KMS-11 (cell line): ENCODE data around the gene MX2.

Experiments
- H2AFZ ChIP-seq: fragments of 200-600 bp; sonication (generic); 2 replicates; pipeline ENCODE4 v1.6.1; 2016; ENCODE audit warnings: antibody characterized with exemption, mixed run types, low read depth
- H3K27ac ChIP-seq: fragments of 200-600 bp; sonication (generic); 2 replicates; pipeline ENCODE4 v1.6.1; 2016; ENCODE audit warnings: mild to moderate bottlenecking, mixed run types
- H3K27me3 ChIP-seq: fragments of 200-600 bp; sonication (generic); 2 replicates; pipeline ENCODE4 v1.6.1; 2017; ENCODE audit warnings: mild to moderate bottlenecking, low read depth, mixed run types, moderate library complexity; ENCODE audit not compliant: insufficient read depth
- H3K36me3 ChIP-seq: fragments of 200-600 bp; sonication (generic); 2 replicates; pipeline ENCODE4 v1.6.1; 2017; ENCODE audit warnings: mild to moderate bottlenecking, mixed run types; ENCODE audit not compliant: insufficient read depth
- H3K4me1 ChIP-seq: fragments of 200-600 bp; sonication (generic); 2 replicates; pipeline ENCODE4 v1.6.1; 2016; ENCODE audit warnings: mild to moderate bottlenecking, low read depth, mixed run types; ENCODE audit not compliant: poor library complexity, severe bottlenecking
- H3K4me2 ChIP-seq: fragments of 200-600 bp; sonication (generic); 2 replicates; pipeline ENCODE4 v1.7.0; 2016; ENCODE audit warnings: mild to moderate bottlenecking, mixed run types
- H3K4me3 ChIP-seq: fragments of 200-600 bp; sonication (generic); IDR thresholded peaks from 2 replicates; pipeline ENCODE4 v1.6.1; 2017; ENCODE audit warnings: low read depth, low read length, mixed read lengths; ENCODE audit not compliant: insufficient read depth
- H3K79me2 ChIP-seq: fragments of 200-600 bp; sonication (generic); 2 replicates; pipeline ENCODE4 v1.6.1; 2016; ENCODE audit warnings: low read depth, mixed run types; ENCODE audit not compliant: insufficient read depth
- H3K9ac ChIP-seq: fragments of 200-600 bp; sonication (generic); 2 replicates; pipeline ENCODE4 v1.6.1; 2016; ENCODE audit warnings: mild to moderate bottlenecking, mixed run types
- H4K20me1 ChIP-seq: fragments of 200-600 bp; sonication (generic); 2 replicates; pipeline ENCODE4 v1.6.1; 2016; ENCODE audit warnings: mild to moderate bottlenecking, mixed run types; ENCODE audit not compliant: insufficient read depth
- TF ChIP-seq, protein P1 (sequence below): fragments of 200-600 bp; sonication (generic); conservative IDR thresholded peaks from 2 replicates; pipeline ENCODE4 v1.6.1; 2017; ENCODE audit warnings: low read depth, mild to moderate bottlenecking, antibody characterized with exemption, low read length, moderate library complexity, mixed read lengths

Gene MX2

DNA sequence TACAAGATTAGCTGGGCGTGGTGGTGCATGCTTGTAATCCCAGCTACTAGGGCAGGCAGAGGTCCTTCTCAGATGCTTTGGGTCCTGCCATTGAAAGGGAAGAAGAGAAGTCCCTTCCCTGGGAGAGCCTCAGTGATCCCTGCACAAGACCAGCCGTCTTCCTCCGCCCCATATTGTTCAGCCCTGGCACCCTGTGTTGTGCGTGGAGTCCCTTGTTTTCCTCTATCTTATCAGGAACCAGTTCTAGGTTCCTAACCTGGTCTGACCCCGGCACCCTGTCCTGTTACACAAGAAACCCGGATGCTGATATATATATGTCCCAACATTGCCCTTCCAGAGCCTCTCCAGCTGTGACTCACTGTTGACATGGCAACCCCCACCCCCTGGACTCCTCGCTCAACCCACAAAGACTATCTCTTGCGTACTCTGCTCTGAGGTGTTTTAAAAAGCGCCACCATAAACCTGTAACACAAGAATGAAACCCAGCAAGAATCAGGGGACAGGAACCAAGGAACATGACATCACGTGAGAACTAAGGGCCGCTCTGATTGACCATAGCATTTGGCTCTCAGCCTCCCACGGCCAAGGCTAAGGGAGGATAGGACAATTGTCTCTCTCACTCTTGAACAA is 4.8 kb downstream of the MX2 start:
- Histone ChIP-seq H3K36me3 (no peaks in the 10 kb centered on the region), H3K9ac (no peak overlapping the region), H4K20me1 (no peaks in the 10 kb centered on the region)

DNA sequence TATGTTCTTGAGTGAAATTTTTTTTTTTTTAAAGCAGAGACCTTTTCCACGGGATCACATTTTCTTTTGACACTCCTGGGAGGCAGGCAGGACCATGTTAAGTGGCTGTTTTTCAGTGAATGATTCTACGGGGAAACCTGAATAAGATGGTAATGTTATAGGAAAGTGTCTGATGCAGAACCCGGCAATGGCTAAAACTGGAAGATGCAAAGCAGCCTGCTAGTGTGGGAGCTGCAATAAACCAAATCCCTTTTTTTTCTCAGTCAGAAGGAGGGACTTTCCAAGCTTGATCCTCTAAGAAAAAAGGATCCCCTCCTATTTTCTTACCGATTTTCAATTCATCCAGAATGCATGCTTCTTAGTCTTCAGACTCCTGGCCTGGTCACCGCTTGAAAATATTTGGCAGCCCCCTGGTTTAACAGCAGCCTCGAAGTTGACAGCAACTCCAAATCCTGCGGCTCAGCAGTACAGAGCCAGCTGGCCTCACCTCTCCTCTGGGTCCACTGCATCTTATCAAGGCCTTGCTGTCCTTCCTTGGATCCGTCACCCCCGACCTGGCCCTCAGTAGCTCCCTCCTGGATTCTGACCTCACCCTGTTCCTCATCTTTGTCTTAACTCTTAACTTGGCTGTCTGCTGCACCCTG is 5.6 kb downstream of the MX2 start:
- TF ChIP-seq, protein P1, sequence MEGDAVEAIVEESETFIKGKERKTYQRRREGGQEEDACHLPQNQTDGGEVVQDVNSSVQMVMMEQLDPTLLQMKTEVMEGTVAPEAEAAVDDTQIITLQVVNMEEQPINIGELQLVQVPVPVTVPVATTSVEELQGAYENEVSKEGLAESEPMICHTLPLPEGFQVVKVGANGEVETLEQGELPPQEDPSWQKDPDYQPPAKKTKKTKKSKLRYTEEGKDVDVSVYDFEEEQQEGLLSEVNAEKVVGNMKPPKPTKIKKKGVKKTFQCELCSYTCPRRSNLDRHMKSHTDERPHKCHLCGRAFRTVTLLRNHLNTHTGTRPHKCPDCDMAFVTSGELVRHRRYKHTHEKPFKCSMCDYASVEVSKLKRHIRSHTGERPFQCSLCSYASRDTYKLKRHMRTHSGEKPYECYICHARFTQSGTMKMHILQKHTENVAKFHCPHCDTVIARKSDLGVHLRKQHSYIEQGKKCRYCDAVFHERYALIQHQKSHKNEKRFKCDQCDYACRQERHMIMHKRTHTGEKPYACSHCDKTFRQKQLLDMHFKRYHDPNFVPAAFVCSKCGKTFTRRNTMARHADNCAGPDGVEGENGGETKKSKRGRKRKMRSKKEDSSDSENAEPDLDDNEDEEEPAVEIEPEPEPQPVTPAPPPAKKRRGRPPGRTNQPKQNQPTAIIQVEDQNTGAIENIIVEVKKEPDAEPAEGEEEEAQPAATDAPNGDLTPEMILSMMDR = no peak
- no peak overlapping the region for H3K27ac ChIP-seq
- H4K20me1 ChIP-seq = no peaks in the 10 kb centered on the region
- H3K36me3 ChIP-seq = no peaks in the 10 kb centered on the region
- no peak overlapping the region for H3K4me3 ChIP-seq
- no peaks in the 10 kb centered on the region for H3K27me3 ChIP-seq
- no peak overlapping the region for H3K4me2 ChIP-seq
- H3K79me2 ChIP-seq = no peaks in the 10 kb centered on the region
- H2AFZ ChIP-seq = no peak overlapping the region
- H3K9ac ChIP-seq = no peak overlapping the region
- H3K4me1 ChIP-seq = peaks cover 10% of the 10 kb centered on the region

More for the DNA sequence above, 4.8 kb downstream of the MX2 start:
- Histone ChIP-seq H3K4me3 (no peak overlapping the region), H3K4me2 (no peak overlapping the region), H3K27me3 (no peaks in the 10 kb centered on the region), H2AFZ (no peak overlapping the region), H3K4me1 (peaks cover 18% of the 10 kb centered on the region), H3K27ac (no peak overlapping the region), H3K79me2 (no peaks in the 10 kb centered on the region)
- TF ChIP-seq, protein P1 = no peak

DNA sequence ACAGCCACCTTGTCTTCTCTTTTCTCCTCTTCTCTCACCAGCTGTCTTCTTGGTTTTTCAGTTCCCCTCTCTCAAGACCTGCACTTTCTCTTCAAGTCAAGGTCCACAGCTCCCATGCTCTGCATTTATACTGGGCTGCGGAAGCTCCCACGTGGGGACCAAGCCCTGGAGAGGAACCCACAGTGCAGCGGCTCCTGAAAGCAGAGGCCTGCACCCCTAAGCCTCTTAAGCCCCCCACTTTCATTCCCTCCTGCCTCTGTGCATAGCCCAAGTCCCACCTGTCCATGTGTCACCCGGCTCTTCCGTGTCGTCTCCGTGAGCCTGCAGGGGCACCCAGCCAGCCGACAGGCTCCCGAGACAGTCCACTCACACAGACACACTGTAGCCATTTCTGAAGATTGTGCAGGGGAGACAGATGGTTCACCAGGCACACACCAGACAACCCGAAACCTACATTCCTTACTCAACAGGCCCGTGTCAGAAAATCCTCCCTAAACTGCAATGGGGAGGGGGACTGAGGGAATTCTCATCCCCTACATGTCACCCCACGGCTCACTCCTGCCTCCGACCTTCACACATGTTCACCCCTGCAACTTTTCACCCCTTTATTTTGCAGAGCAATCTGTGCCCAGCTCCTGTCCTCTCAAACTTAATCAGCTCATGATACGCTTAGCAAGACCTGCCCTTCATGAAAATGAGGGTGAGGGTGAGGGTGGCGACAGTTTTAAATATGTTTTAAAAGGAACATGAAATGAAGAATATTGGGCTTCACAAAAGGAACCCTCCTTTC is 6.3 kb downstream of the MX2 start:
- no peak overlapping the region for H3K27ac ChIP-seq
- no peaks in the 10 kb centered on the region for H3K27me3 ChIP-seq
- H3K4me3 ChIP-seq = no peak overlapping the region
- H3K4me2 ChIP-seq = no peak overlapping the region
- no peaks in the 10 kb centered on the region for H4K20me1 ChIP-seq
- TF ChIP-seq, protein P1 = no peak
- H2AFZ ChIP-seq = no peak overlapping the region
- H3K9ac ChIP-seq = no peak overlapping the region
- H3K79me2 ChIP-seq = no peaks in the 10 kb centered on the region
- H3K4me1 ChIP-seq = peaks cover 3% of the 10 kb centered on the region
- no peaks in the 10 kb centered on the region for H3K36me3 ChIP-seq

DNA sequence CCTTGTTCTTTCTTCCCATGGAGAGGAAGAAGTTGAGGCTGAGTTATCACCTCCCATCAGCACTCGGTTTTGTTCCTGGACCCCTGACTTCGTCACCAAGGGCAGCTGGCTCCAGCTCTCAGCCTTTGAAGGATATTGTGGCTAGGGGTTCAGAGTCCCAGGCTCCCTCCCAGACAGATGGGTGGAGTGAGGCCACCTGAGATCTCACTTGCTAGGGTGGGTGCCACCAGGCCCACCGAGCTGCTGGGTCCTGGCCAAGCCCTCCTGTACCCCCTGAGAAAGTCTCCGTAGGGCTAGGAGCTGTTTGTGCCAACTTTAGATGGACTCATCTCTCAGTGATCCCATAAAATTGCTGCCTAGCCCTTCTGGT is 6.9 kb downstream of the MX2 start:
- Histone ChIP-seq H3K4me1 (no peaks in the 10 kb centered on the region), H3K79me2 (no peaks in the 10 kb centered on the region), H4K20me1 (no peaks in the 10 kb centered on the region), H3K27ac (no peak overlapping the region), H3K27me3 (no peaks in the 10 kb centered on the region), H2AFZ (no peak overlapping the region), H3K9ac (no peak overlapping the region), H3K4me2 (no peak overlapping the region), H3K36me3 (no peaks in the 10 kb centered on the region), H3K4me3 (no peak overlapping the region)
- TF ChIP-seq, protein P1 = no peak
